AML-193 (cell line): ENCODE results near the gene SLC39A6.
"Not testable (repeated sequence)": the region's sequence is repeated elsewhere in the genome, so short reads cannot be mapped to it uniquely, and the experiment has no call there.

Experiments
- DNase-seq, 2 experiments: peaks; one replicate each; lab custom pipeline; 2025; lab: John Stamatoyannopoulos, UW

SLC39A6 gene

GRCh38 chr18:36129300-36130038 is at the start of gene SLC39A6, which contains the start of gene ELP2:
SLC39A6 (minus strand) TSS chr18:36129340; CDS start chr18:36127007, 2,333 bp downstream.
ELP2 (plus strand) TSS chr18:36129899; CDS start chr18:36129934, 35 bp downstream.
- peak; percentile 87 to 89 for DNase-seq

GRCh38 chr18:36177913-36178312 is 48.8 kb upstream of the SLC39A6 start:
- DNase-seq = no peak

DNA sequence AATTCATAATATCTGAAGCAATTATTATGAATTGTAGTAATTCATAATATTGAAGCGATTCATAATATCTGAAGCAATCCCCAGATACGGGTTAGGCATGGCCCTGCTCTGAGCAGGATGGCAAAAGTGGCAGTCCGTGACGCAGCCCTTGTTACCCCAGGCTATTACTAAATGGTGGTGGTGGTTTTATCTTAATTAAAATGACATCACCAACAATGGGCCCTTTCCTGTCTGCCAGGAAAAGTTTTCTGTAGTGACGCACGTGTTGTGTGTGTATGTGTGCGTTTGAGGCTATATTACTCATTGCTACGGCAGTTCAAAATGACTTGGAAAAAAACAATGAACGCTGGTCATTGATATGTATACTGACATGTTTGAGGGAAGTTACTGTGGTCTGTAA is 47.6 kb upstream of the SLC39A6 start:
- no peak for DNase-seq

DNA sequence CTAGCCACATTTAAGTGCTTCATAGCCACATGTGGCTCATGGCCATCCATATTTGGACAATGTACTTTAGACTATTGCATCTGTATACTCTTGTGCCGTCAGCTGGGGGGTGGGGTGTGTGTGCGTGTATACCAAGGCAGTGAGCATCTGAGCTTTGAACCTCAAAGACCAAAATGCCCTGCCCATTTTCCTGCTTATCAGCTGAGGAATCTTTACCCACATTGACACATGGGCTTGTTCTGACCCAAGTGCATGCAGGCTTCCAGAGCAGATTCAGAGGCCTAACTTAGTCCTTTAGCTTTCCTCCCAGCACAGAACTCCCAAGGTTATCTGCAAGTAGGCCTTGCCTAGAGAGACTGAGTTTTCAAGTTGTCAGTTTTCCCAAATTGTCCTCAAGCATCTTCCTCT is 47.0 kb upstream of the SLC39A6 start:
- no peak for DNase-seq

DNA sequence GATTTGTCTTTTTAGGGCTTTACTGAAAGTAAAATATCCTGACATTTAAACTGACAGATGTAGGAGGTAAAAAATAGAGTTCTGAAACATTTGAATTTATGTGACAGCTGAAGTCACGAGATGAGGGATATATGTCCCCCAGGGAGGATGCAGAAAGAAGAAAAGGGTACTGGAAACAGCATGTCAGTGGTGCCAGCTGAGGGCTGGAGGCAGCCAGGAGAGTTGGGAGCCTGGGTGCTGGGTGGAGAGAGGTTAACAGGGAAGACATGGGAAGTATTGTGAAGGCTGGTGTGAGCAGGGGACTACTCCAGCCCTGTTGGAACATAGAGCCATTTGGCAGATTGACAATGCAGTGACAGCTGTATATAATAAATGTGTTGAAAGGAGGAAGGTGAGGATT is 46.3 kb upstream of the SLC39A6 start:
- no peak for DNase-seq

DNA sequence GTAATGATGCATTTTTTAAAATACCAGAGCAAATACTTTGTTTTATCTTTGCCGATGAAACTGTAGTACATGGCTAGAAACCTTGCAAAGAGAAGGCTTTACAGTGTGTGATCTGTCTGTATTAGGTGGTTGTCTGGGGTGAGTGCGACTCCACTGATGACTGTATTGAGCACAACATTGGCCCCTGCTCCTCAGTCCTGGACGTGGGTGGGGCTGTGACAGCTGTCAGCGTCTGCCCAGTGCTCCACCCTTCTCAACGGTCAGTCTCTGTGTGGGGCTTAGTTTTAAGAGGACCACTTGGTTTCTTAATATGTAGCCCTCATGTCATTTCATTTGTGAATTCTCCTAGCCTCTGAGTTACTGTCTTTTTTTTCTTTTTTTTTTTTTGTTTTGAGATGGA is 40.8 kb upstream of the SLC39A6 start:
- DNase-seq = no peak

DNA sequence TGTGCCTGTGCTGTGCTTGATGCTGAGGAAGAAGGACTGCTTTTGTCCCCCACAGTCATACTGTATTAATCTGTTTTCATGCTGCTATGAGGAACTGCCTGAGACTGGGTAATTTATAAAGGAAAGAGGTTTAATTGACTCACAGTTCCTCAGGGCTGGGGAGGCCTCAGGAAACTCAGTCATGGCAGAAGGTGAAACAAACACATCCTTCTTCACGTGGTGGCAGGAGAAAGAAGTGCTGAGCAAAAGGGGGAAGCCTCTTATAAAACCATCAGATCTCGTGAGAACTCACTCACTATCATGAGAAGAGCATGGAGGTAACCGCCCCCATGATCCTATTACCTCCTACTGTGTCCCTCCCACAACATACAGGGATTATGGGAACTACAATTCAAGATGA is 39.2 kb upstream of the SLC39A6 start:
- not testable (repeated sequence) for DNase-seq

DNA sequence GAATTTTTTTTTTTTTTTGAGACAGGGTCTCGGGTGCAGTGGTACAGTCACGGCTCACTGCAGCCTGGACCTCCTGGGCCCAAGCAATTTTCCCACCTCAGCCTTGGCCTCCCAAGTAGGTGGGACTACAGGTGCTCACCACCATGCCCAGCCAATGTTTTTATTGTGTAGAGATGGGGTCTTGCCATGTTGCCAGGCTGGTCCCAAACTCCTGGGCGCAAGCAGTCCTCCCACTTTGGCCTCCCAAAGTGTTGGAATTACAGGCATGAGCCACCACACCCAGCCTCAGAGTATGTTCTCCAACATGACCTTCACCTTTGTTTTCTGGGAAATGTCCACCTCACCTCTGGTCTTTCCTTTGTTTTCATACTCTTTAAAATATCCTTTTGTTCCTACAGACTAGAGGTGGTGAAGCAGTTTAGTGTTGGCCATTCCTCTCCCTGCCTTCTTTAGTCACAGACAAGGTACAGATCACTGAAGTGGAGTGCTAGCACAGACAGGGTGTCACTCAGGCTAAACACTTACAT is 38.6 kb upstream of the SLC39A6 start:
- no peak for DNase-seq

- DNase-seq = no peak
These were observed 33.8 kb upstream of the SLC39A6 start for GRCh38 chr18:36162981-36163380.

- DNase-seq = no peak
These were observed 31.8 kb upstream of the SLC39A6 start for GRCh38 chr18:36160959-36161371.

DNA sequence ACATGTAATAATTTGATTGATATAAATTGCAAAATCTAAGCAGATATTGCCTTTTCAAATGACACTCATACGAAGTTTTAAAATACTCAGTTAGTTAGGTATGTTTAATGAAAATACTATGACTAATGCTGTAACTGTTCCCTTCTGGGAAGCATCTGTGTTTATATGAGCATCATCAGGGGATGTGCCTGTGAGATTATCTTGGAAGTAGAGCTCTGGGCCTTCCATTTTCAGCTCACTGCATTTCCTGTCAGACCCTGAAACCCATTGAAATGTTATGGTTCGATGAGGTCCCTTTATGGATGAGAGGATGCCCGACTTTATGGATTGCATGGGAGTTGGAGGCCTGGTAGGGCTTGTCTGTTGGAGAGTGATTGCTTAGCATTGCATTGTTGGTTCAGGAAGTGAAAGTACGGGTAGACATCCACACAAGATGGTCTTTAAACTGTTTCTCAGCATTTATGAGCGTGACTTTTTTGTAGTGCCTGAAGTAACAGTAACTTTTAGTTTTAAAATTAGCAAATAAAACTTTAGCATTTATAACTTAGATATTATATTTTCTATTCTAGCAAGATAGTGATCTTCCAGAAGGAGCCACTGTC is 29.2 kb upstream of the SLC39A6 start:
- DNase-seq = no peak

DNA sequence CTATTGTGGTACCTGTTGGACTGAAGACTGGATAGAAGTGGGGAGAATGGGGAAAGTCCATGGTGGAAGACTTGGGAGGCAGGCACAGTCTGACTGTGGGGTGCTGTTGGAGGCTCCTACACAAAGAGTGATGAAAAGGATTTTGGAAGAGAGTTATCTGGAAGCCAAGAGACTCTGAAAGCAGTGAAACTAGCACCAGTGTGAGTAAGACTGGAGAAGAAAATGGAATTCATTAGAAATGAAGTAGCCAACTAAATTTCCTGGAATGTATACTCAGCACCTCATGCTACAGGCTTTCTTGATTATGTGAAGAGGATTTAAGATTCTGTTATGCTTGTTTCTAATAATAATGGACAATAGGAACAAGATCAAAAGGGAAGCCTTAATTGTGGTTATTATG is 28.3 kb upstream of the SLC39A6 start:
- DNase-seq = no peak

DNA sequence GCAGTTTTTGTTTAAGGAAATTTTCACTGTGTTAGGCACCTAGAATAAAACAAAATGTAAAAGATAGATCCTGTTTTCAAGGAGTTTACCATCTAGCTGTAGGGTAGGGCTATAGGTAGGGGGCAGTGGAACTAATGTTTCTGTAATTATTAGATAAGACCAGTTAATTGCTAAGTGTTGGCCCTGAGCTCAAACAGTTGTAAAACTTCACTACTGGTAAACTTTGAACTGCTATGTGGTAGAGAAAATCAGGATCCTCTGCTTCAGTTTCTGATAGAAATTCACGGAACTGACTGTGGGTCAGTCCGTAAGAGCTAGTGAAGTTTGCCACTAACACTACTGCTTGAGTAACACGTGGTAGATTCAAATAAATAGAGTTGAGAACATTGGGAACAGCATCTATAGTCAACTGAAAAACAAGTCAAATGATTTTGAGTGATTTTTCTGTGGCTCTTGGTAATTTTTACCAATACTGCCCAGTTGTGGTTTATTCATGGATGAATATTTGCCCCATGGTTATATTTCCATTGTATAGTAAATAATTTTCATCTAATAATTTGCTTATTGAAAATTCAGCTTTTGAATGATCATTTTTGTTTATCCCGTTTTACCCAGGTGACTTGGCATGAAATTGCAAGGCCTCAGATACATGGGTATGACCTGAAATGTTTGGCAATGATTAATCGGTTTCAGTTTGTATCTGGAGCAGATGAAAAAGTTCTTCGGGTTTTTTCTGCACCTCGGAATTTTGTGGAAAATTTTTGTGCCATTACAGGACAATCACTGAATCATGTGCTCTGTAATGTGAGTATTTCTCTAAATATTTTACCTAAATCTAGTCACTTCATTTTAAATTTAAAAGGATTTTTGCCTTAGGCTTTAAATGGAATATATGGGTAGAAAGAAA is 27.0 kb upstream of the SLC39A6 start:
- DNase-seq = no peak

- DNase-seq = no peak
These were observed 24.6 kb upstream of the SLC39A6 start for GRCh38 chr18:36153771-36154170.

DNA sequence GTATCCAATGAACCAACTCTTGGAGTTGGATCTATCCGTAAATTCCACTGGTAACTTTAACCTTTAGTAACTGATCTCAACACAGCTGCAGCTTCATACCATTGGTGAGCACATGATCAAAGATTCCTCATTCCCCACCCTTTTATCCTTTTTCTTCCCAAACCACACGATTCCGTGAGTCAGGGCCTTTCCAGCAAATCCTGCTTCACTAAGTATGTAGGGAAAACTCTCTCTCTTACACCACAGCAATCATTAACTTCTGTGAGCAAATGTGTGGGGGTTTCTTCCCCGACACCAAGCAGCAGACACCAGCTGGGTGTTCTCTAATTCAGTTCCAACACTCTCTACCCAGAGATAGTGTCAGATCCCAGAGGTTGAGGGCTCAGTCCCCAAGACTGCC is 24.1 kb upstream of the SLC39A6 start:
- DNase-seq = no peak

DNA sequence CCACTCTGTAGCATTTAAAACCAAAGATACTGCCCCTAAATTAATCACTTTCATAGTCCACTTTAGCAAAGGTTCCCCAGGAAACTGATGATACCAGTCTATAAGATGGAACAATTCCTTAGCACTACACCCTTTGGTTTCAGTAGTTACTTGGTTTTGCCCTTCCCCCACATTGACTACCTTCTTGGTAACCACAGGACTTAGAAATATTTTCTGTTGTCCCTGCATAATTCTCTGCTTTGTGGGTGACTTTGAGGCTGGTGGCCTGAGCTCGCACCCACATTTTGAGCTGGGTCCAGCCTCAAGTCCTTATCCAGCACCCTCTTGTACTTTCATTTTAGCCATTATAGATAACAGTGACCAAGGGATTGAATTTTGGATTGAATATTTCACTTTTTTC is 23.6 kb upstream of the SLC39A6 start:
- DNase-seq = no peak

DNA sequence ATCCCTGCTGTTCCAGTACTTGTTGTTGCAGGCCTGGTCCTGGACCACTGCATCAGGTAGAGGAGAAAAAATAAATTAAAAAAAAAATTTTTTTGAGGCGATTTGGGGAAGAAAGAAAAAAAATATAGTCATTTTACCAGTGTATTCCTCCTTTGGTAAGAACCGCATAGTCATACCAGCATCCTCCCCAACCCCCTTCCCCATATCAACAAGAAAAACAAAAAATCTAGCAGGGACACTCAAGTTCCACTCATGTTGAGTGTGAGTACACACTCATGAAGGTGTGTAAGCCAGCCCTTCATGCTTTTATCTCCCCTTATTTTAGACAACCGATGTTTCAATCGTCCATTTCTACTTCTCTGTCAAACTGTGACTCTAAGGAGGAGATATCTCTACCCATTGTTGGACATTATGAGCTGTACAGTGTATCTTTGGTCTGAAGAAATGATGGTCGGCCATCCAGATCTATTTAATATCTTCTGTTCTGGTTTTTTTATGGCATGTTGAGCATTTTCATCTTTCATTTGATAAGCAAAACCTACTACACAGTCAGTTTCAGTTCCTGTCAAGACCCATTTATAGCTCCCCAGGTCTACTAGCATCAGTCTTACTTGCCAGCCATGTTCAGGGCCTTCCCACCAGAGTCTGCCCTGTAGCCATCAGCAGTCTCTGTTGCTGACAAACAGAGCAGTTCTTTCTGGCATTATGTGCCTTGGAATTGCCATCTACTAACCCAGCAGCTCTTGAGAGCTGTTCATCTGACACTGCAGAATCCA is 20.6 kb upstream of the SLC39A6 start:
- no peak for DNase-seq

DNA sequence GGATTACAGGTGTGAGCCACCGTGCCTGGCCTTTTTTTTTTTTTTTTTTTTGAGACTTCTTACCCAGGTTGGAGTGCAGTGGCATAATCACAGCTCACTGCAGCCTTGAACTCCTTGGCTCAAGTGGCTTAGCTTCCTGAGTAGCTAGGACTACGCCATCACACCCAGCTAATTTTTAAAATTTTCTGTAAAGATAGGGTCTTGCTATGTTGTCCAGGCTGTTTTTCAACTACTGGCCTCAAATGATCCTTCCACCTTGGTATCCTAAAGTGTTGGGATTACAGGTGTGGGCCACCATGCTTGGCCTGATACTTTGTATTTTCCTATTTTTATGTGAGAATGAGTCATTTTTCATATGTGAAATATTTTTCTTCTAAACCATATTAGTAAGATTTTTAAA is 14.3 kb upstream of the SLC39A6 start:
- no peak for DNase-seq

GRCh38 chr18:36142751-36143150 is 13.6 kb upstream of the SLC39A6 start:
- DNase-seq = no peak

DNA sequence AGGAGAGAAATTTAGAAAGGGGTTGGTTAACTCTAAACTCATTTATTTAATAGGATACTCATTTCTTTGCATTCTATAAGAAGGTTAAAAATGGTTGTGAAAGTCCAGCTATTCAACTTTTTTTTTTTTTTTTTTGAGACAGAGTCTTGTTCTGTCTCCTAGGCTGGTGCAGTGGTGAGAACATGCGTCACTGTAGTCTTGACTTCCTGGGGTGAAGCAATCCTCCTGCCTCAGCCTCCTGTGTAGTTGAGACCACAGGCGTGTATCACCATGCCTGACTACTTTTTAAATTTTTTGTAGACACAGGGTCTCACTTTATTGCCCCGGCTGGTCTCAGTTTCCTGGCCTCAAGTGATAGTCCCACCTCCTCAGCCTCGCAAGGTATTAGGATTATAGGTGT is 12.4 kb upstream of the SLC39A6 start:
- DNase-seq = no peak

- DNase-seq = no peak
These were observed 10.1 kb upstream of the SLC39A6 start for GRCh38 chr18:36139245-36139644.

GRCh38 chr18:36135264-36135663 is 6.1 kb upstream of the SLC39A6 start:
- DNase-seq = no peak
